Hematopoietic multipotent progenitor cell treated with erythropoietin and hydrocortisone succinate and interleukin-3 and kit ligand, for 8 days (in vitro differentiated cells): ENCODE results near the gene CD93.

Experiments used
- DNase-seq: peaks from one replicate; pipeline ENCODE4 v3.0.0-alpha.2; 2015

Gene CD93

DNA sequence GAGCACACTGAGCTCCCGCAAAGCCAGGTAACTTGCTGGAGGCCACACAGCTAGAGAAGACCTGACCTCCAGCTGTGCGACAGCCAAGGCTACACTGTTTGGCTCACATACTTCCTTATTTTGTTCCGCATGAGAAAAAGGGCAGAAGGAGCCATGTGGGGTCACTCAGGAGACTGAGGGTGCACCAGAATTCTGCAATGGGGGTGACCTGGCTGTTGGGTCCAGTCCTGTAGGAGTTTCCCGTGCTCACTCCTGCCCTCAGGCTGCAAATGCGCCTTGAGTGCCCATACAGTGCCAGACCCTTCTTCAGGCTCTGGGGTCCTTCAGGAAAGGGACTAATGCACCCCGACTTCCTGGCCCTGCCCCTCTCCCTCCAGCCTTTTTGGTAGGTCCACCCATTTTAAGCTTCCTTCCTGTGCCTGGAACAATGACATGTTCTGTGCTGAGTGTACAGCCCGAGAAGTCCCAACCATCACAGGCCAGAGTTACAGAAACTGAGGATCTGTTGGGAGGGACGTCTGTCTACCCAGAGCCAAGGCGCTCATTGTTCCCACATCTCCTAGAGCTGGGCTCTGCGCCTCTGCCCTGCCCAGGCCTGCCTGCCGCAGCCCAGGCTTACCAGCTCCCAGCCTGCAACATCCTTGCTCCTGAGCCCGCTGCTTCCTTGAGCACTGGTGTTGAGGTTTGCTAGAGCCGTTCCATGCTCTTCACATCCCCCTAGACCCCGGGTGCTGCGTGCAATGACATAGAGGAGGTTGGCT, 33.5 kb upstream of the CD93 start:
- no peak for DNase-seq

- no peak for DNase-seq
These were observed 32.6 kb upstream of the CD93 start for GRCh38 chr20:23118766-23119165.

DNA sequence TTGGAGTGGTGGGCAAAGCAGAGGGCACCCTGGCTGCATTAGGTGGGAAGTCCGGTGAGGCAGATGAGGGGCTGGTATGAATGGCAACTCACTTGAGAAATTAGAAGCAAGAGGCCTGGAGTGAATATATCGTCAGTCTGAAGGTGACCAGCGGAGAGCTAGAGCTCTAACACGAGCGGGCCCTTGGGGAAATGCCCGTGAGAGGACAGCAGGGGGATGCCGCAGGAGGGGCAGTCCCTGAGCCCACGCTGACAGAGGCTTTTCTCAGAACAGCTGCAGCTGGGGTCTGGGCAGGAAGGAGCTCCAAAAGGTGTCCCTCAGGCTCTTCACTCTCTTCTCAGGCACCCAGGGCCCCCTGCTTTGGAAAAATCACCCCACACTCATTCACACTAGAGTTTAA, 32.0 kb upstream of the CD93 start:
- DNase-seq: no peak

GRCh38 chr20:23117738-23118137, 31.6 kb upstream of the CD93 start:
- DNase-seq: no peak

- no peak for DNase-seq
These were observed 30.4 kb upstream of the CD93 start for GRCh38 chr20:23116311-23117089.

GRCh38 chr20:23115822-23116221, 29.7 kb upstream of the CD93 start:
- no peak for DNase-seq

DNA sequence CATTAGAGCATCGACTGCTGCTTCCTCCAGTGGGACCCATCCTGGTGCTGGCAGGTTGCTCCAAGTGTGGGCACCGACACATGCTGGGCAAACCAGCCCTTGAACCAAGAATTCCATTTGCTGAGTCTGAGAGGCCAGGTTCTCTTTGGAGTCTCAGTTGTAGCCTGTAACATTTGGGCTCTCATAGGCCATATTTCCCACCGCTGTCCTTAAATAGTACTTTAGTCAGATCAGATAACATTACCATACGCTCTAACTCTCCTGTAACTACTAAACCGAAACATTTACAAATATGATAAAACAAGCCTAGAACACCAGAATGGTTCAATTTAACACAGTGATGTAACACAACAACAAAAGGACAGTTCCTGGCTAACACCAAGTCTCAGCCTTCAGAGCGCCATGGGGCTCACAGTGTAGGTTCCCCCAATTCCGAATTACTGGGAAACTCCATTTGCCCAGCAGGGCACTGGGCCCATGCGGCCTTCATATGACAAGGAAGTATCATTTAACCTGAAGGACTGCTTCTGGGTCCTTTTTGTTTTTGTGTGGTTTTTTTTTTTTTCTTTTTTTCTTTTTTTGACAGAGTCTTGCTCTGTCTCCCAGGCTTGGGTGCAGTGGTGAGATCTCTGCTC, 28.4 kb upstream of the CD93 start:
- no peak for DNase-seq

- no peak for DNase-seq
These were observed 27.9 kb upstream of the CD93 start for GRCh38 chr20:23114018-23114417.

- no peak for DNase-seq
These were observed 26.5 kb upstream of the CD93 start for GRCh38 chr20:23112595-23112994.

GRCh38 chr20:23111944-23112342, 25.8 kb upstream of the CD93 start:
- no peak for DNase-seq

DNA sequence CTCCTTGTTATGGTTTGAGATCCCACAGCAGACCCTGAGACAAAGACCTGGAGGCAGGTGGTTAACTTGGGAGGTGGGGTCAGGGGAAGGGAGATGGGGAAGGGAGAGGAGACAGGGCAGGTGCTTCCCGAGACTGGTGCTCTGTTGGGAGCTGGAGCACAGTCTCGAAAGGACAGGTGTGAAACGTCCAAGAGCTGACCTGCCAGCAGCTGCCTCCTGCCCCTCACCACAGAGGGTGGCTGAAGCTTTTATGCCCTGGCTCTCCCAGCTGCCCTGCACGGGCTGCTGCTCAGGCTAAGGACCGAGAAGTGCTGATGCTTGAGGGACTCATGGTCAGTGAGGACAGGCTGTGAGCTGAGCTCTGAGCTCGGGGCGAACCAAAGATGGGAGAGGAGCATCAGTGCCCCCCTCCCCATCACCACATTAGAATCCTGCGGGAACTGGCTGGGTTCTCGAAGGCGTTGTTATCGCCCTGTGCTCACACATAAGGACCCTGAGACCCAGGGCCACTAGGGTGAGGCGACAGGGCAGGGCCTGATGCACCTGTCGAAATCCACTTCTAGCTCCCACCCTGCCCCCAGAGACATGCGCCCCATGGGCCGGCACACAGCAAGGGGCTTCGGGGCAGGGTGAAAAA, 25.3 kb upstream of the CD93 start:
- DNase-seq: no peak

DNA sequence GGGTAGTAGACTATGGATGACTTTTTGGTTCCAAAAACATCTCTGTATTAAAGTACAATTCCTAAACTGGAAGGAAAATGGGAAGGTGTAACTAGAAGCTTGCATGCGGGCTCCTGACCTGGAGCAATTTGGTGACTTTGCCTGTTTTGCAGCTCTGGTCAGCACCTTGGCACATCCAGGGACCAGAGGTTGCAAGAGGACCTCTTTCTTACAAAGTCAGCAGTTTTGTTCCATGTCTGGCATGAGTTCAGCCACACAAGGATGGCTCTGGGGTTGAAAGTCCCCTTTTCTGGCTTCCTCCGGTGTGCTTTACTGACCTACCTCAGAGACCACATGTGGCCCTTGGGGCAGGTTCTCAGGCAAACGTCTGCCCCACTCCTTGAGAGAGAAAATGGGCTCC, 22.7 kb upstream of the CD93 start:
- no peak for DNase-seq

DNA sequence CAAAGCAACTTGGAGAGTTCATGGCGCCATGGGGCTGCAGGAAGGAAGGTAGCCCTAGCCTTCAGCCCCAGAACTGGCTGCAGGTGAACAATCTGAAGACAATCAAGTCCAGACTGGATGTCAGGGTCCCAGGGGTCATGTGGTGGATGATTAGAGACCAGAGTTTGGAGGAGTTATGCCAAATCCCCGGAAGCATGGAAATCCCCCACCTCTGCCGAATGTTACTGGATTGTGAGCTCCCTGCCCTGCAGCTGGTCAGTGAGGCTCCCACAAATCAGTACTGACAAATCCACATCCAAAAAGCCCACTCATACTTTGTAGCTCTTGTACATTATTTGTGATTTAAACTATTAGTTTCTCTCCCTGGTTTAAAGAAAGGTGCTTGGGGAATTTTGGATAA, 21.3 kb upstream of the CD93 start:
- no peak for DNase-seq

DNA sequence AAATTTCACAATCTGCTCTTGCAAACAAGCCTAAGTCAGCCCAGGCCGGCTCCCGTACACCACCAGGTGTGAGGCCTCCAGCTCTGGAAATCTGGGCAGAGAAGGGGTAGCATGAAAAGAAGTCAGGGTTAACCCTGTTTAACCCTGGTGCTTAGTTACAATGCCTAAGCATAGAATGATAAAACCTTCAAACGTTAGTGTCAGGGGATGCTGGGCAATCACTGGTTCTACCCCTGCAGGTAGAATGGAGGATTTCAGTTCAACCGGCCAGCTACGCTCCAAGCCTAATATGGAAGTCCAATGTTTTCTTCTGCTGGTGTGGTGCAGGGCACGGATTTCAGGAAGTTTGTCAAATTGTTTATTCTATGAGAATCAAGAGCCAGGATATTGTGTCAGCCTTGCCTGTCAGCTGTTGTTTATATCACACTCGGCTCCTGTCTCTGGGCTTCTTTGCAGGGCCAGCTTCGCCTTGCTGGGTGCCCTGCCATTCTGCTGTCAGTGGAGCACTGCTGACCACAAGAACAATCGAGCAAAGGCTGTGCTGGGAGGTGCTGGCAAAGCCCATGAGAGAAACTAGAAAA, 20.2 kb upstream of the CD93 start:
- DNase-seq: no peak

DNA sequence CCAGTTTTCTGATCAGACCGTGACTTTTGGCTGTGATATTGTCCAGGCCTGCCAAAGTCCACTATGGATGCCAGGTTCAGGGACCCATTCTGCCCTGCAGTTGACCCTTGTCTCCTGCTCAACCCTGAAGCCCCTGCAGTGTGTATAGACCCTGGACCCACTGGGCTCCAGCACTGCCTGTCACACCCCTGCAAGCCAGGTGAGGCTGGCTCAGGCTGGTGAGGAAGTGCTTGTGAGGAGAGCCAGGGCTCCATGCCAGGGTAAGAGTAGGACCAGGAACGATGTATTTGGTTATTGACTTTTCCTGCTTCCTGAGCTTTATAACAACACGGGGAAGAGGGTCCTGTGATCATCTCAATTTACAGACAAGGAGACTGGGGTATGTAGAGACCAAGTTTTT, 19.1 kb upstream of the CD93 start:
- no peak for DNase-seq

DNA sequence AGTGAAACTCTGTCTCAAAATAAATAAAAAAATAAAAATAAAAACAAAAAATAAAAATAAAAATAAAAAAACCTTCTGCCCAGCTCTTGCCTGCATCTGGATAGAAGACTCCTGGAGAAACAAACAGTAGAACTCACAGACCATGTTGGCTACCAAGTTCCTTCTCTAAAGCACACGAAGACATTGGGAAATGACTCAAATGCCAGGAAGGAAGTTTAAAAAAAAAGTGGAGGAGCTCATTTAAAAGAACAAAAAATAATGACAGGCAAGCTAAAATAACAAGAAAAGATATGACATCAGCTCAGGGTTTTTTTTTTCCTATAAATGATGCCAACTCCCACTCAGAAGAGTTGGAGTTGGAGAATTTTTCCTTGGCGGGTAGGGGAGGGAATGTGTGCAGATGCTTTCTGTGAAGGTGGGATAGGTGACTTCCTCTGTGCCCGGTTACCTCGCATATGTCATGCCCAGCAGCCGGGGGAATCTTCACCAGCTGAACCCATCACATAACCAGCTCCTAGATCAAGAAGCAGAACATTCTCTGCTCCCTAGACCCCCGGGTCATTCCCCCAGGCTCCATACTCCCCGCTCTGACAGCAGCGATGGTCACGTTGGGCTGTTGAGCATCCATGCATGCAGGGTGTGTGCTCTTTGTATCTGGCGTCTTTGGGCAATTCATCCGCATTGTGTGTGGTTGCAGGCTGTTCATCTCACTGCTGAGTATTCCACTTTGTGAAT, 17.3 kb upstream of the CD93 start:
- DNase-seq: no peak

DNA sequence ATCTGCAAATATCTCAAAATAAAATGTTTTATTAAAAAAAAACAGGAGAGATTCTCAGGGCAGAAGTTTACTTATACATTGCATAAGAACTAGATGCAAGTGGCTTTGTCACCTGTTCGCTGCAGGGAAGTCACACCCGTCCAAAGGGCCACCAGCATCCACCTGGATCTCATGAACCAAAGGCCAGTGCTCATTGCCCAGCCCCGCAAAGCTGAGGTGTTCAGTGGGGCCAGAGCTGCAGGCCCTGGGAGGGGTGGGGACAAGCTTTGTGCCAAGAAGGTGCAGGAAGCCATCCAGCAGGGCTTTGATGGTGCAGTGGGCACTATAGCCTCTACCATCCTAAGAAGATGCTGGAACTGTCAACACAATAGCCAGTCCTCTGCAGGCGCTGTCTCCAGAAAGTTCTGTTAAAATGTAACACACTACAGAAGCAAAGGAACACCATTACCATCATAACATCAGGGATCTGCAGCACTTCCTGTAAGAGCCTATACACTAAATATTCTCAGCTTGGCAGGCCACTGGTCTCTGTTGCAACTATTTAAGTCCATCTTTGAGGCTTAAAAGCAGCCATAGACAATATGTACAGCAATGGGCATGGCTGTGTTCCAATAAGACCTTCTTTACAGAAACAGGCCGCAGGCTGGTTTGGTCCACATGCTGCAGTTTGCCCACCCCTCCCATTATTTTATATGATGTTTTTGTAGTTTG, 15.7 kb upstream of the CD93 start:
- no peak for DNase-seq

DNA sequence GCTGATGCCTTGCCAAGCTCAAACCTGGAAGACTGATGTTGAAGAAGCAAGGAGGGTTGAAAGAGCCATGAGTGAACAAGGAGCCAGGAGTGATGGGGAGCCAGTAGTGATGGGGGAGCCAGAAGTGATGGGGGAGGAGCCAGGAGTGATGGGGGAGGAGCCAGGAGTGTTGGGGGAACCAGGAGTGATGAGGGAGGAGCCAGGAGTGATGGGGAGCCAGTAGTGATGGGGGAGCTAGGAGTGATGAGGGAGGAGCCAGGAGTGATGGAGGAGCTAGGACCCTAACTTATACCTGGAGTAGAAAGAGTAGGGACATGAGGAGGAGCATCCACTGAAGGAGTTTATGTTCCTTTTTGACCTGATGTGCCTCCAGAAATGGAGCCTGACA, 14.6 kb upstream of the CD93 start:
- DNase-seq: no peak

DNA sequence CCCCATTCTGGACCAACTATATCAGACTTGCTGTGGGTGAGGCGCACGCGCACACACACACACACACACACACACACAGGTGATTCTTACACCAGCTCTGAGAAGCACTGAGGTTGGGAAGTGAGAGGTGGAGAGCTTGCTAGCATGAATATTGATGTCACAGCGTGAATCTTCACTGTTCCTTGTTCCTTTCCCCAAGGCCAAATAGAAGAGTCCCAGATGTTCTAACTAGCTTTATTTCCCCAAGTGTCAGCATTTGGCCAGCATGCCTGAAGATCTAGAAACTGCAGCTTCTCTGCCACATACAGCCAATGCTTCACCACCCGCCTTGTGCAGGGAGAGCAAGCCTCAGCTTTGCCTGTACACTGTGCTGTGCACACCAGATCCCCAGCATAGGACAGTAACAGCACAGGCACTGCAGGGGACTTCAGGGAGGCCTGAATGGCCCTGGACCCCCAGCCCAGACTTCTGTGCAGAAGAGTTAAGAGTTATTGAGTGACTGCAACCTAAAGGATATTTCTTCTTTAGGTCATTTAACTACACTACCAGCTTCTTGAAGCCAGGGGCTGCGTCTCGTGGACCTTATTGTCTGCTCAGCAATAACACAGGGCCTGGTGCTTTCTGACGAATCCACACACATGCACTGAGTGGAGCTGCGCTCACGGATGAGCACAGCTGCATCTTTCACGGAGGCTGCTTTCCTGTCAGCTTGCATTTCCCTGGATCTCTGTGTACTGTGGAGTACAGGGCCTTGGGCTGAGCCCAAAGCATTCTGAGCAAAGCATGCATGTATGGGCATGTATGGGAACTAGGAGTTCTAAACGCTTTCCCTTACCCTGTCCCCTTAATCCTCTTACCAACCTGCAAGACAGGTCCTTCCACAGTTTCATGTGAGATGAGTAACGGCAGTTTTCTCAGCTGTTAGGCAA, 13.9 kb upstream of the CD93 start:
- no peak for DNase-seq
